HEK293 (cell line): ENCODE measurements around the gene PKP2.

Source experiments
- TF ChIP-seq, protein P1 (sequence below): fragments of 450-650 bp; formaldehyde crosslinking; IDR thresholded peaks from 2 replicates; pipeline ENCODE4 v1.5.1; 2016; ENCODE audit warnings: missing biosample characterization, missing genetic modification characterization
- TF ChIP-seq, protein P2 (sequence below): fragments of 450-650 bp; formaldehyde crosslinking; IDR thresholded peaks from 2 replicates; pipeline ENCODE4 v1.5.1; 2016; ENCODE audit warnings: missing biosample characterization, missing genetic modification characterization, borderline replicate concordance

DNA sequence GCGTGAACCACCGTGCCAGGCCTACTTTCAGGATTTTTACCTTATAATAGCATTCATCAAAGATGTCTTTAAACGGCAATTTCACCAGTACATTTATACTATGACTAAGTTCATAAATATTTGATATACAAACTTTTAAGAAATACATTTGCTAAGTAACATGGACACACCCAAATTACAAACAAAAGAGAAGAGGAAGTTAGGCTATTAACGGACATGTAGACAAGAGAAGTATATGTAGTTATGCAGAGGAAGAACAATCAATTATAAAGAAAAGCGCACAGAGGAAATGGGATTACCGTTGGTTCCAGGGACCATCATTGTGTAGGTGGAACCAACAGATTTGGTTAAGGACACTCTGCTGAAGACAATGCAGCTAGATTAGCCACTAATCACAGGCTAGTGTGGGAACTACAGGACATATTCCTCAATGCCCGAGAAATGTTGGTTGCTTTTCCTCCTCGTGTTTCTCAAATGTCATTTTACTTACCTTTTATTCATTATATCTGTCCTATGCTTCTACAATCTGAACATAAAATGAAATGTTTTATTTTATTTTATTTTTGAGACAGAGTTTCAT is 24.0 kb upstream of the PKP2 start:
- TF ChIP-seq, protein P1, sequence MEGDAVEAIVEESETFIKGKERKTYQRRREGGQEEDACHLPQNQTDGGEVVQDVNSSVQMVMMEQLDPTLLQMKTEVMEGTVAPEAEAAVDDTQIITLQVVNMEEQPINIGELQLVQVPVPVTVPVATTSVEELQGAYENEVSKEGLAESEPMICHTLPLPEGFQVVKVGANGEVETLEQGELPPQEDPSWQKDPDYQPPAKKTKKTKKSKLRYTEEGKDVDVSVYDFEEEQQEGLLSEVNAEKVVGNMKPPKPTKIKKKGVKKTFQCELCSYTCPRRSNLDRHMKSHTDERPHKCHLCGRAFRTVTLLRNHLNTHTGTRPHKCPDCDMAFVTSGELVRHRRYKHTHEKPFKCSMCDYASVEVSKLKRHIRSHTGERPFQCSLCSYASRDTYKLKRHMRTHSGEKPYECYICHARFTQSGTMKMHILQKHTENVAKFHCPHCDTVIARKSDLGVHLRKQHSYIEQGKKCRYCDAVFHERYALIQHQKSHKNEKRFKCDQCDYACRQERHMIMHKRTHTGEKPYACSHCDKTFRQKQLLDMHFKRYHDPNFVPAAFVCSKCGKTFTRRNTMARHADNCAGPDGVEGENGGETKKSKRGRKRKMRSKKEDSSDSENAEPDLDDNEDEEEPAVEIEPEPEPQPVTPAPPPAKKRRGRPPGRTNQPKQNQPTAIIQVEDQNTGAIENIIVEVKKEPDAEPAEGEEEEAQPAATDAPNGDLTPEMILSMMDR (tag by site-specific recombination) = no peak
- TF ChIP-seq, protein P2, sequence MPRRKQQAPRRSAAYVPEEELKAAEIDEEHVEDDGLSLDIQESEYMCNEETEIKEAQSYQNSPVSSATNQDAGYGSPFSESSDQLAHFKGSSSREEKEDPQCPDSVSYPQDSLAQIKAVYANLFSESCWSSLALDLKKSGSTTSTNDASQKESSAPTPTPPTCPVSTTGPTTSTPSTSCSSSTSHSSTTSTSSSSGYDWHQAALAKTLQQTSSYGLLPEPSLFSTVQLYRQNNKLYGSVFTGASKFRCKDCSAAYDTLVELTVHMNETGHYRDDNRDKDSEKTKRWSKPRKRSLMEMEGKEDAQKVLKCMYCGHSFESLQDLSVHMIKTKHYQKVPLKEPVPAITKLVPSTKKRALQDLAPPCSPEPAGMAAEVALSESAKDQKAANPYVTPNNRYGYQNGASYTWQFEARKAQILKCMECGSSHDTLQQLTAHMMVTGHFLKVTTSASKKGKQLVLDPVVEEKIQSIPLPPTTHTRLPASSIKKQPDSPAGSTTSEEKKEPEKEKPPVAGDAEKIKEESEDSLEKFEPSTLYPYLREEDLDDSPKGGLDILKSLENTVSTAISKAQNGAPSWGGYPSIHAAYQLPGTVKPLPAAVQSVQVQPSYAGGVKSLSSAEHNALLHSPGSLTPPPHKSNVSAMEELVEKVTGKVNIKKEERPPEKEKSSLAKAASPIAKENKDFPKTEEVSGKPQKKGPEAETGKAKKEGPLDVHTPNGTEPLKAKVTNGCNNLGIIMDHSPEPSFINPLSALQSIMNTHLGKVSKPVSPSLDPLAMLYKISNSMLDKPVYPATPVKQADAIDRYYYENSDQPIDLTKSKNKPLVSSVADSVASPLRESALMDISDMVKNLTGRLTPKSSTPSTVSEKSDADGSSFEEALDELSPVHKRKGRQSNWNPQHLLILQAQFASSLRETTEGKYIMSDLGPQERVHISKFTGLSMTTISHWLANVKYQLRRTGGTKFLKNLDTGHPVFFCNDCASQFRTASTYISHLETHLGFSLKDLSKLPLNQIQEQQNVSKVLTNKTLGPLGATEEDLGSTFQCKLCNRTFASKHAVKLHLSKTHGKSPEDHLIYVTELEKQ (tag by site-specific recombination) = no peak
